Natural killer cell (primary cell): ENCODE results near the gene CAPN9. TPM values are rescaled to one million over a fixed set of nuclear protein-coding genes. Genes with fewer than 3 reads are reported as not detected.

ENCODE experiments used
- ATAC-seq, 3 donors: fragments of 150-1000 bp in 2 of 3; fragments of 200-7000 bp in 1 of 3; cut with Tn5 transposase; 1 replicate in 1 of 3; 2 replicates in 2 of 3; pipeline ENCODE4 v1.10.0; 2021; ENCODE audit warnings: mild to moderate bottlenecking in 2 of 3, moderate library complexity in 2 of 3
- DNase-seq, 2 donors: peaks; one replicate each; pipeline versions ENCODE4 v3.0.0 to v3.0.0-alpha.2; 2013 to 2021; ENCODE audit warnings: mixed read lengths in 1 of 2
- H3K27ac ChIP-seq: one replicate; pipeline ENCODE4 v1.5.1; 2013; ENCODE audit warnings: mild to moderate bottlenecking, low read length
- H3K27me3 ChIP-seq: one replicate; pipeline ENCODE4 v1.6.1; 2013; ENCODE audit warnings: low read length; ENCODE audit not compliant: control insufficient read depth, insufficient read depth
- H3K36me3 ChIP-seq: one replicate; pipeline ENCODE4 v1.6.1; 2013; ENCODE audit warnings: low read length; ENCODE audit not compliant: control insufficient read depth, insufficient read depth
- H3K4me1 ChIP-seq: one replicate; pipeline ENCODE4 v1.6.1; 2013; ENCODE audit warnings: low read length; ENCODE audit not compliant: control insufficient read depth, insufficient read depth
- H3K4me3 ChIP-seq: one replicate; pipeline ENCODE4 v1.5.1; 2013; ENCODE audit warnings: low read length
- H3K9me3 ChIP-seq: one replicate; pipeline ENCODE4 v1.6.1; 2013; ENCODE audit warnings: low read length; ENCODE audit not compliant: control insufficient read depth, insufficient read depth
- H3K27ac Mint-ChIP-seq, 2 donors: one replicate each; pipeline ENCODE4 v1.8.0; 2022; ENCODE audit warnings: mild to moderate bottlenecking in 2 of 2, mixed read lengths in 2 of 2, moderate library complexity in 1 of 2
- H3K27me3 Mint-ChIP-seq, 2 donors: one replicate each; pipeline ENCODE4 v1.8.0; 2022; ENCODE audit warnings: low read depth in 2 of 2, mixed read lengths in 2 of 2
- H3K36me3 Mint-ChIP-seq: one replicate; pipeline ENCODE4 v1.8.0; 2022; ENCODE audit warnings: mixed read lengths
- H3K4me1 Mint-ChIP-seq, 2 donors: one replicate each; pipeline ENCODE4 v1.8.0; 2022; ENCODE audit warnings: mixed read lengths in 2 of 2
- H3K4me3 Mint-ChIP-seq: one replicate; pipeline ENCODE4 v1.8.0; 2022; ENCODE audit warnings: mild to moderate bottlenecking, moderate library complexity, mixed read lengths
- H3K9me3 Mint-ChIP-seq, 2 donors: one replicate each; pipeline ENCODE4 v1.8.0; 2022; ENCODE audit warnings: mixed read lengths in 2 of 2
- WGBS: methylation state at CpG from one replicate; pipeline ENCODE4 v1.1.7; 2013; ENCODE audit warnings: missing lambda C conversion rate; ENCODE audit not compliant: insufficient coverage; 5-methylcytosine and 5-hydroxymethylcytosine counted together
- intact Hi-C: fragments of 100-400 bp; cut with micrococcal nuclease; formaldehyde crosslinking; loops from one replicate; pipeline ENCODE4 v1.14.2; 2022
- total RNA-seq, 4 donors: library from RNA; stranded (reverse); fragments of 120-200 nt in 1 of 4; gene quantifications; one replicate each; pipeline versions ENCODE4 v1.2.3 to v1.2.4, GENCODE V29; 2013 to 2022
- TF ChIP-seq, protein P1 (sequence below): fragments of 200-600 bp; IDR thresholded peaks from one replicate; pipeline ENCODE4 v1.8.0; 2022; ENCODE audit warnings: antibody characterized with exemption

The CAPN9 gene
- total RNA-seq, 3 donors from 2014 or later (not counting 1 experiment from before 2014, with no cell fraction given), result not detected

DNA sequence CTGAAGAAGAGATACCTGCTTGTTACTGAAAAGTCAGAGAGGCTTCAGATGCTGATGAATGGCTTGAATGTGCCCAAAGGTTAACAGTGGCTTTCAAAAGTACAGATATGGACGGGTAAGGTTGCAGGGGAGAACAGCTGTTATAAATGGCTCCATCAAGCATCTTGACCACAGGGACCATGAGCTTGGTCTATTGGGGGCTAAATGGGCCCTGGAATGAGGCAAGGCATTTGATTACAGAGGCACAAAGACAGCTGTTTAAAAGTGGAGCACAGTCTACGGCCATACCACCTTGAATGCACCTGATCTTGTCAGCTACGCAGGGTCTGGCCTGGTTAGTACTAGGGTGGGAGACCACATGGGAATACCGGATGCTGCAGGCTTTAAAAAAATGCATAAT, 72.8 kb downstream of the CAPN9 start:
- H3K27ac ChIP-seq, result no peak overlapping the region
- TF ChIP-seq, protein P1, sequence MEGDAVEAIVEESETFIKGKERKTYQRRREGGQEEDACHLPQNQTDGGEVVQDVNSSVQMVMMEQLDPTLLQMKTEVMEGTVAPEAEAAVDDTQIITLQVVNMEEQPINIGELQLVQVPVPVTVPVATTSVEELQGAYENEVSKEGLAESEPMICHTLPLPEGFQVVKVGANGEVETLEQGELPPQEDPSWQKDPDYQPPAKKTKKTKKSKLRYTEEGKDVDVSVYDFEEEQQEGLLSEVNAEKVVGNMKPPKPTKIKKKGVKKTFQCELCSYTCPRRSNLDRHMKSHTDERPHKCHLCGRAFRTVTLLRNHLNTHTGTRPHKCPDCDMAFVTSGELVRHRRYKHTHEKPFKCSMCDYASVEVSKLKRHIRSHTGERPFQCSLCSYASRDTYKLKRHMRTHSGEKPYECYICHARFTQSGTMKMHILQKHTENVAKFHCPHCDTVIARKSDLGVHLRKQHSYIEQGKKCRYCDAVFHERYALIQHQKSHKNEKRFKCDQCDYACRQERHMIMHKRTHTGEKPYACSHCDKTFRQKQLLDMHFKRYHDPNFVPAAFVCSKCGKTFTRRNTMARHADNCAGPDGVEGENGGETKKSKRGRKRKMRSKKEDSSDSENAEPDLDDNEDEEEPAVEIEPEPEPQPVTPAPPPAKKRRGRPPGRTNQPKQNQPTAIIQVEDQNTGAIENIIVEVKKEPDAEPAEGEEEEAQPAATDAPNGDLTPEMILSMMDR, result no peak
- no peaks in the 10 kb centered on the region for H3K36me3 Mint-ChIP-seq
- intact Hi-C loops, result no loop called here
- no peaks in the 10 kb centered on the region for H3K9me3 ChIP-seq
- DNase-seq (no peak), ATAC-seq (no peak)
- H3K4me1 ChIP-seq, result no peaks in the 10 kb centered on the region
- H3K4me1 Mint-ChIP-seq, result no peaks in the 10 kb centered on the region
- peaks cover 14 to 21% of the 10 kb centered on the region in 2 donors for H3K27me3 Mint-ChIP-seq
- H3K36me3 ChIP-seq, result no peaks in the 10 kb centered on the region
- H3K27ac Mint-ChIP-seq, result no peak overlapping the region
- H3K4me3 Mint-ChIP-seq, result no peak overlapping the region
- H3K4me3 ChIP-seq, result no peak overlapping the region
- H3K9me3 Mint-ChIP-seq, result no peaks in the 10 kb centered on the region
- 69% methylated on average over 4 of the region's 4 CpGs for WGBS
- no peaks in the 10 kb centered on the region for H3K27me3 ChIP-seq

DNA sequence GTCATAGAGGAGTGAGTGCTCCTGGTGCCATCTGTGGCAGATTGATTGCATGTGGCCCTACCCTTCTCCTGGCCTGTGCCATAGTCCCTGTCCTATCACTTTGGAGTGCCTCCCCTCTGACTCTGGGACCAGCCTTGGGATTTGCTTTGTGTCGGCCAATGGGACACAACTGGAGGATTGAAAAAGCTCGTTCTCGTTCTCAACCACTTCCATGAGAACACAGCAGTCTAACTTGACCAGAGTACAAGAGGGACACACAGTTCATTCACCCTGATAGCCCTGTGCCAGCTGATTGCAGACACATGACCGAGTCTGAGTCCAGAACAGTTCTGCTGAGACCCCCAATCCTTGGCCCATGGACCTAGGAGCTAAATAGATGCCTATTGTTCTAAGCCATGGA, 73.4 kb downstream of the CAPN9 start:
- 74% methylated on average over 4 of the region's 4 CpGs for WGBS
- no peaks in the 10 kb centered on the region for H3K9me3 Mint-ChIP-seq

DNA sequence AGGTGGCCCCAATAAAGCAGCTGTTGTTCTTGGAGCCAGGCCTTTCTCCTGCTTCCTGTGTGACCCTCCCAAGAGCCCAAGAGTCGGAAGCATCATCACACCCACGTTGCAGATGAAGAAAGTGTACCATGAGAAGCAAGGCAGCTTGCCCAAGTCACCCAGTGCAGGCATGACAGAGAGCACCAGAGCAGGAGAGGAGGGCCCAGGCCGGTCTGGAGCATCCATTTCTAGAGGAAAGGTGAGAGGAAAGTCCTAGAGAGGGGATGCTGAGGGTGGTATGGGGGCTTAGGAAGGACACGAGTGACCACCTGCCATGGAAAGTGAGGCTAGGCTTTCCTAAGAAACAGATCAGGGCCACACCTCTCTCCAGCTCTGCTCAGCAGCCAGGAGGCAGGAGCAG, 74.2 kb downstream of the CAPN9 start:
- WGBS, result 85% methylated on average over 4 of the region's 4 CpGs
- Mint-ChIP-seq H3K27ac (no peak overlapping the region), H3K4me1 (no peaks in the 10 kb centered on the region), H3K9me3 (no peaks in the 10 kb centered on the region), H3K4me3 (no peak overlapping the region), H3K36me3 (no peaks in the 10 kb centered on the region), H3K27me3 (peaks cover 11 to 21% of the 10 kb centered on the region in 2 donors)
- no peaks in the 10 kb centered on the region for H3K27me3 ChIP-seq
- ATAC-seq (no peak), DNase-seq (no peak)
- no peak overlapping the region for H3K27ac ChIP-seq
- TF ChIP-seq, protein P1, result no peak
- no peaks in the 10 kb centered on the region for H3K9me3 ChIP-seq
- H3K4me3 ChIP-seq, result no peak overlapping the region
- H3K36me3 ChIP-seq, result no peaks in the 10 kb centered on the region
- no peaks in the 10 kb centered on the region for H3K4me1 ChIP-seq
- intact Hi-C loops, result no loop called here

More for the DNA sequence above, 73.4 kb downstream of the CAPN9 start:
- Mint-ChIP-seq H3K27me3 (peaks cover 11 to 20% of the 10 kb centered on the region in 2 donors), H3K4me3 (no peak overlapping the region), H3K36me3 (no peaks in the 10 kb centered on the region), H3K27ac (no peak overlapping the region), H3K4me1 (no peaks in the 10 kb centered on the region)
- H3K9me3 ChIP-seq, result no peaks in the 10 kb centered on the region
- no peak overlapping the region for H3K4me3 ChIP-seq
- TF ChIP-seq, protein P1, result no peak
- no peak overlapping the region for H3K27ac ChIP-seq
- no peaks in the 10 kb centered on the region for H3K27me3 ChIP-seq
- no peak for ATAC-seq
- intact Hi-C loops, result no loop called here
- no peaks in the 10 kb centered on the region for H3K36me3 ChIP-seq
- no peak for DNase-seq
- H3K4me1 ChIP-seq, result no peaks in the 10 kb centered on the region

DNA sequence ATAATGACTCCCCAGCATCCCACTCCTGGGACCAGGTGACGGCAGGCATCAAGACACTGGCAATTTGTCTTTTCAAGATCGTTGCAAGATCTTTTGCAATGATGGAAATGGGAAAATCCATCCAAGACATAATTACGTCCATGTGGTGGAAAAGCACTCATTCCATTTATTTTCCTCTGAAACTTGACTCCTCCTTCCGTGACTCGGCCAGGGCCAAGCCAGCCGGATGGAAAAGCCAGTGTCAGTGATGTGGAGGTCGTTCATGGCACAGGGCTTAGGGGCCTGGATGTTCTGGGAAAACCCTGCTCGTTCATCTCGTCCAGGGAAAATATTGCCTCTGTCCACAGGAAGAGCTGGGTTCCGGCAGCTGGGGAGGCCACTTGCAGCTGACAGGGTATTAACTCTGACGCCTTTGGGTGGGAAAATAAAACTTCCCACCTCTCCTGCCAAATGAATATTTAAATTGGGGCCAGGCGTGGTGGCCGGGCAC, 74.9 kb downstream of the CAPN9 start:
- WGBS, result 86% methylated on average over 13 of the region's 13 CpGs
- TF ChIP-seq, protein P1, result no peak
- Mint-ChIP-seq H3K9me3 (no peaks in the 10 kb centered on the region), H3K36me3 (no peaks in the 10 kb centered on the region), H3K27me3 (peaks cover 11 to 21% of the 10 kb centered on the region in 2 donors), H3K27ac (no peak overlapping the region), H3K4me1 (no peaks in the 10 kb centered on the region), H3K4me3 (no peak overlapping the region)
- Histone ChIP-seq H3K27me3 (no peaks in the 10 kb centered on the region), H3K27ac (no peak overlapping the region), H3K9me3 (no peaks in the 10 kb centered on the region), H3K36me3 (no peaks in the 10 kb centered on the region), H3K4me1 (no peaks in the 10 kb centered on the region), H3K4me3 (no peak overlapping the region)
- ATAC-seq, result no peak
- intact Hi-C loops, result no loop called here
- DNase-seq, result no peak
